Measurements from ENCODE around the gene RTRAF. TPM values are rescaled to one million over a fixed set of nuclear protein-coding genes. Genes with fewer than 3 reads are reported as not detected.

The RTRAF gene
- 282 to 302 TPM (median 294 TPM) in 3 replicates for total RNA-seq (2021)
- Bru-seq, nascent RNA, result percentile 97 among the genes with signal in this experiment
- long read RNA-seq, experiment 1, full-length matches to known transcripts, result 288 of 317 reads
- long read RNA-seq, experiment 1, partial matches to known transcripts, result 12 of 317 reads
- long read RNA-seq, experiment 1, other reads (novel, unspliced or antisense), result 17 of 317 reads
- long read RNA-seq, experiment 2, full-length matches to known transcripts, result 360 of 447 reads
- long read RNA-seq, experiment 2, partial matches to known transcripts, result 52 of 447 reads
- long read RNA-seq, experiment 2, other reads (novel, unspliced or antisense), result 35 of 447 reads
- long read RNA-seq, experiment 3, full-length matches to known transcripts, result 547 of 607 reads
- long read RNA-seq, experiment 3, partial matches to known transcripts, result 45 of 607 reads
- long read RNA-seq, experiment 3, other reads (novel, unspliced or antisense), result 15 of 607 reads

- Mint-ChIP-seq H3K27me3 (ENCODE audit: low read depth) (peaks cover 4% of the 10 kb centered on the region), H3K9me3 (no peaks in the 10 kb centered on the region), H3K36me3 (peaks cover 25% of the 10 kb centered on the region), H3K4me1 (peaks cover 9% of the 10 kb centered on the region), H3K4me3 (peak within 1 kb of the TSS; percentile 93), H3K27ac (peak within 1 kb of the TSS; percentile 91)
- ChIA-PET CTCF (interaction anchor here (0.6 to 1.3 kb wide), 2 partner anchors 11 to 24 kb away, joined by 3 to 4 read pairs; no protein-coding TSS in a partner anchor), POLR2A (no interaction called here)
- ATAC-seq (peak; percentile 95), DNase-seq (ENCODE audit: low spot score) (peak; percentile 89)
- TF ChIP-seq CTCF (IDR thresholded peaks at IDR 0.05), result no peak
- TF ChIP-seq ZNF121 (CRISPR knock-in tag; IDR thresholded peaks at IDR 0.05), result no peak
- no peak for TF ChIP-seq PRDM15 (CRISPR knock-in tag; IDR thresholded peaks at IDR 0.05)
- TF ChIP-seq RELA (CRISPR knock-in tag; IDR thresholded peaks at IDR 0.05; ENCODE audit: borderline replicate concordance), result no peak
- peak; percentile 80 for TF ChIP-seq FOXK1 (CRISPR knock-in tag; IDR thresholded peaks at IDR 0.05)
- TF ChIP-seq, protein P1, sequence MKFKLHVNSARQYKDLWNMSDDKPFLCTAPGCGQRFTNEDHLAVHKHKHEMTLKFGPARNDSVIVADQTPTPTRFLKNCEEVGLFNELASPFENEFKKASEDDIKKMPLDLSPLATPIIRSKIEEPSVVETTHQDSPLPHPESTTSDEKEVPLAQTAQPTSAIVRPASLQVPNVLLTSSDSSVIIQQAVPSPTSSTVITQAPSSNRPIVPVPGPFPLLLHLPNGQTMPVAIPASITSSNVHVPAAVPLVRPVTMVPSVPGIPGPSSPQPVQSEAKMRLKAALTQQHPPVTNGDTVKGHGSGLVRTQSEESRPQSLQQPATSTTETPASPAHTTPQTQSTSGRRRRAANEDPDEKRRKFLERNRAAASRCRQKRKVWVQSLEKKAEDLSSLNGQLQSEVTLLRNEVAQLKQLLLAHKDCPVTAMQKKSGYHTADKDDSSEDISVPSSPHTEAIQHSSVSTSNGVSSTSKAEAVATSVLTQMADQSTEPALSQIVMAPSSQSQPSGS (CRISPR knock-in tag; IDR thresholded peaks at IDR 0.05; ENCODE audit: borderline replicate concordance, low read depth), result no peak
- TF ChIP-seq NR2C2 (CRISPR knock-in tag; IDR thresholded peaks at IDR 0.05), result no peak
- no peak for TF ChIP-seq GRHL2 (CRISPR knock-in tag; IDR thresholded peaks at IDR 0.05; ENCODE audit: insufficient replicate concordance, severe bottlenecking)
- peak; percentile 97 for TF ChIP-seq SP1 (CRISPR knock-in tag; conservative IDR thresholded peaks at IDR 0.05)
- no peak for TF ChIP-seq USF2 (CRISPR knock-in tag; IDR thresholded peaks at IDR 0.05)
- TF ChIP-seq ELF4 (CRISPR knock-in tag; IDR thresholded peaks at IDR 0.05; ENCODE audit: low read depth), result no peak
- TF ChIP-seq, protein P2, sequence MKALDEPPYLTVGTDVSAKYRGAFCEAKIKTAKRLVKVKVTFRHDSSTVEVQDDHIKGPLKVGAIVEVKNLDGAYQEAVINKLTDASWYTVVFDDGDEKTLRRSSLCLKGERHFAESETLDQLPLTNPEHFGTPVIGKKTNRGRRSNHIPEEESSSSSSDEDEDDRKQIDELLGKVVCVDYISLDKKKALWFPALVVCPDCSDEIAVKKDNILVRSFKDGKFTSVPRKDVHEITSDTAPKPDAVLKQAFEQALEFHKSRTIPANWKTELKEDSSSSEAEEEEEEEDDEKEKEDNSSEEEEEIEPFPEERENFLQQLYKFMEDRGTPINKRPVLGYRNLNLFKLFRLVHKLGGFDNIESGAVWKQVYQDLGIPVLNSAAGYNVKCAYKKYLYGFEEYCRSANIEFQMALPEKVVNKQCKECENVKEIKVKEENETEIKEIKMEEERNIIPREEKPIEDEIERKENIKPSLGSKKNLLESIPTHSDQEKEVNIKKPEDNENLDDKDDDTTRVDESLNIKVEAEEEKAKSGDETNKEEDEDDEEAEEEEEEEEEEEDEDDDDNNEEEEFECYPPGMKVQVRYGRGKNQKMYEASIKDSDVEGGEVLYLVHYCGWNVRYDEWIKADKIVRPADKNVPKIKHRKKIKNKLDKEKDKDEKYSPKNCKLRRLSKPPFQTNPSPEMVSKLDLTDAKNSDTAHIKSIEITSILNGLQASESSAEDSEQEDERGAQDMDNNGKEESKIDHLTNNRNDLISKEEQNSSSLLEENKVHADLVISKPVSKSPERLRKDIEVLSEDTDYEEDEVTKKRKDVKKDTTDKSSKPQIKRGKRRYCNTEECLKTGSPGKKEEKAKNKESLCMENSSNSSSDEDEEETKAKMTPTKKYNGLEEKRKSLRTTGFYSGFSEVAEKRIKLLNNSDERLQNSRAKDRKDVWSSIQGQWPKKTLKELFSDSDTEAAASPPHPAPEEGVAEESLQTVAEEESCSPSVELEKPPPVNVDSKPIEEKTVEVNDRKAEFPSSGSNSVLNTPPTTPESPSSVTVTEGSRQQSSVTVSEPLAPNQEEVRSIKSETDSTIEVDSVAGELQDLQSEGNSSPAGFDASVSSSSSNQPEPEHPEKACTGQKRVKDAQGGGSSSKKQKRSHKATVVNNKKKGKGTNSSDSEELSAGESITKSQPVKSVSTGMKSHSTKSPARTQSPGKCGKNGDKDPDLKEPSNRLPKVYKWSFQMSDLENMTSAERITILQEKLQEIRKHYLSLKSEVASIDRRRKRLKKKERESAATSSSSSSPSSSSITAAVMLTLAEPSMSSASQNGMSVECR (CRISPR knock-in tag; IDR thresholded peaks at IDR 0.05; ENCODE audit: borderline replicate concordance), result peak; percentile 70; the same call in 1 of the 2 replicates
- no peak for TF ChIP-seq GTF2I (CRISPR knock-in tag; conservative IDR thresholded peaks at IDR 0.05)
- no peak for TF ChIP-seq NR1H2 (CRISPR knock-in tag; IDR thresholded peaks at IDR 0.05)
- no peak for TF ChIP-seq NR3C1 (CRISPR knock-in tag; conservative IDR thresholded peaks at IDR 0.05; ENCODE audit: low read depth)
- TF ChIP-seq EMX1 (CRISPR knock-in tag; IDR thresholded peaks at IDR 0.05), result no peak
- TF ChIP-seq PRRX2 (CRISPR knock-in tag; IDR thresholded peaks at IDR 0.05), result no peak
- peak; percentile 61; the same call in 1 of the 2 replicates for TF ChIP-seq TEAD1 (CRISPR knock-in tag; IDR thresholded peaks at IDR 0.05)
- TF ChIP-seq RORB (CRISPR knock-in tag; IDR thresholded peaks at IDR 0.05), result no peak
- no peak for TF ChIP-seq KAT7 (CRISPR knock-in tag; IDR thresholded peaks at IDR 0.05; ENCODE audit: borderline replicate concordance)
- TF ChIP-seq MAX (CRISPR knock-in tag; IDR thresholded peaks at IDR 0.05), result peak; percentile 66
- TF ChIP-seq SOX15 (CRISPR knock-in tag; IDR thresholded peaks at IDR 0.05), result no peak
- TF ChIP-seq ZNF138 (CRISPR knock-in tag; conservative IDR thresholded peaks at IDR 0.05), result no peak
These were observed at the start of gene RTRAF for GRCh38 chr14:51989293-51990234. Gene RTRAF (plus strand): TSS chr14:51989546. CDS start chr14:51989640, 94 bp downstream.

Measured in WTC11 (cell line).